IMR-90 (cell line): ENCODE measurements around the gene TSC1. TPM values are rescaled to one million over a fixed set of nuclear protein-coding genes. Genes with fewer than 3 reads are reported as not detected.

ENCODE experiments used
- ATAC-seq: fragments of 200-7000 bp; cut with Tn5 transposase; 2 replicates; pipeline ENCODE4 v1.9.1; 2020; ENCODE audit warnings: low read depth, mild to moderate bottlenecking, moderate library complexity
- BruUV-seq: library from RNA; stranded (reverse); fragments of 400-500 nt; replicated peaks from 2 replicates; lab custom pipeline; 2021; lab: Mats Ljungman, UMichigan
- CTCF ChIA-PET: fragments of 300-600 bp; formaldehyde crosslinking; extraction: SDS; loops from one replicate; lab custom pipeline; 2021; ENCODE audit warnings: antibody characterized with exemption; lab: Yijun Ruan, JAX
- POLR2A ChIA-PET: fragments of 300-600 bp; sonication (Branson Sonifier 250); formaldehyde crosslinking; loops from one replicate; lab custom pipeline; 2022; ENCODE audit warnings: antibody characterized with exemption; ENCODE audit not compliant: unreplicated experiment; lab: Charles Lee
- DNase-seq: peaks from one replicate; pipeline ENCODE4 v3.0.0; 2013
- H2AFZ ChIP-seq: replicated peaks from 2 replicates; pipeline ENCODE3; 2013; ENCODE audit warnings: low read length, mild to moderate bottlenecking; ENCODE audit not compliant: poor library complexity
- H2AK5ac ChIP-seq: 2 replicates; pipeline ENCODE4 v1.6.1; 2013; ENCODE audit warnings: low read depth, low read length, inconsistent platforms
- H2AK9ac ChIP-seq: replicated peaks from 2 replicates; pipeline ENCODE3; 2013; ENCODE audit warnings: mild to moderate bottlenecking, low read depth, low read length, moderate library complexity; ENCODE audit not compliant: poor library complexity
- H2BK120ac ChIP-seq: 2 replicates; pipeline ENCODE4 v1.6.1; 2013; ENCODE audit warnings: low read depth, low read length, inconsistent platforms
- H2BK15ac ChIP-seq: 3 replicates; pipeline ENCODE4 v1.6.1; 2013; ENCODE audit warnings: low read depth, low read length, inconsistent platforms
- H2BK20ac ChIP-seq: 2 replicates; pipeline ENCODE4 v1.6.1; 2013; ENCODE audit warnings: low read depth, mild to moderate bottlenecking, inconsistent platforms, low read length, moderate library complexity
- H2BK5ac ChIP-seq: 2 replicates; pipeline ENCODE4 v1.6.1; 2013; ENCODE audit warnings: mild to moderate bottlenecking, low read depth, low read length, inconsistent platforms; ENCODE audit not compliant: poor library complexity, severe bottlenecking
- H3K14ac ChIP-seq: replicated peaks from 2 replicates; pipeline ENCODE4 v1.6.1; 2013; ENCODE audit warnings: low read depth, low read length, inconsistent platforms
- H3K18ac ChIP-seq: 2 replicates; pipeline ENCODE4 v1.6.1; 2013; ENCODE audit warnings: low read depth, low read length, control low read depth
- H3K23ac ChIP-seq: 2 replicates; pipeline ENCODE4 v1.6.1; 2013; ENCODE audit warnings: low read depth, low read length, inconsistent platforms
- H3K27ac ChIP-seq: 2 replicates; pipeline ENCODE4 v1.5.1; 2013; ENCODE audit warnings: mild to moderate bottlenecking, control low read depth, low read length; ENCODE audit not compliant: insufficient read depth
- H3K27me3 ChIP-seq: 2 replicates; pipeline ENCODE4 v1.6.1; 2013; ENCODE audit warnings: low read length; ENCODE audit not compliant: control insufficient read depth, insufficient read depth
- H3K36me3 ChIP-seq: 2 replicates; pipeline ENCODE4 v1.6.1; 2013; ENCODE audit warnings: low read length, mixed read lengths; ENCODE audit not compliant: control insufficient read depth, insufficient read depth
- H3K4ac ChIP-seq: 2 replicates; pipeline ENCODE4 v1.6.1; 2013; ENCODE audit warnings: low read depth, low read length, inconsistent platforms
- H3K4me1 ChIP-seq: 2 replicates; pipeline ENCODE4 v1.6.1; 2013; ENCODE audit warnings: low read length, mixed read lengths; ENCODE audit not compliant: control insufficient read depth, insufficient read depth
- H3K4me2 ChIP-seq: 2 replicates; pipeline ENCODE4 v1.6.1; 2013; ENCODE audit warnings: low read depth, mild to moderate bottlenecking, control low read depth, low read length, moderate library complexity
- H3K4me3 ChIP-seq: 2 replicates; pipeline ENCODE4 v1.5.1; 2013; ENCODE audit warnings: low read depth, mild to moderate bottlenecking, control low read depth, low read length, moderate library complexity; ENCODE audit not compliant: insufficient read depth
- H3K56ac ChIP-seq: 2 replicates; pipeline ENCODE4 v1.6.1; 2013; ENCODE audit warnings: low read length, inconsistent platforms; ENCODE audit not compliant: insufficient read depth; ENCODE audit errors: extremely low read depth
- H3K79me1 ChIP-seq, 2 experiments: 2 replicates each; pipeline ENCODE4 v1.6.1; 2013; ENCODE audit warnings: low read length in 2 of 2, inconsistent platforms in 1 of 2, low read depth in 1 of 2
- H3K9ac ChIP-seq: 2 replicates; pipeline ENCODE4 v1.6.1; 2013; ENCODE audit warnings: low read depth, low read length, control low read depth
- H3K9me1 ChIP-seq: 2 replicates; pipeline ENCODE4 v1.6.1; 2013; ENCODE audit warnings: low read length, inconsistent platforms; ENCODE audit not compliant: insufficient read depth
- H3K9me3 ChIP-seq: 2 replicates; pipeline ENCODE4 v1.6.1; 2013; ENCODE audit warnings: low read length; ENCODE audit not compliant: control insufficient read depth, insufficient read depth
- H4K20me1 ChIP-seq: 2 replicates; pipeline ENCODE4 v1.6.1; 2013; ENCODE audit warnings: low read length, inconsistent platforms; ENCODE audit not compliant: insufficient read depth
- H4K5ac ChIP-seq: 2 replicates; pipeline ENCODE4 v1.6.1; 2013; ENCODE audit warnings: mild to moderate bottlenecking, low read depth, low read length, control low read depth
- H4K8ac ChIP-seq, 2 experiments: 2 replicates each; pipeline ENCODE4 v1.6.1; 2013; ENCODE audit warnings: low read depth in 2 of 2, low read length in 2 of 2, control low read depth in 1 of 2, inconsistent platforms in 1 of 2
- H4K91ac ChIP-seq: 2 replicates; pipeline ENCODE4 v1.6.1; 2013; ENCODE audit warnings: low read depth, low read length, inconsistent platforms; ENCODE audit not compliant: insufficient read depth
- BHLHE40 ChIP-seq: fragments of 150-350 bp; IDR thresholded peaks from 2 replicates; pipeline ENCODE4 v1.6.1; 2016; ENCODE audit warnings: mild to moderate bottlenecking, low read depth, low read length
- CHD1 ChIP-seq: IDR thresholded peaks from 2 replicates; pipeline ENCODE4 v1.6.1; 2012; ENCODE audit warnings: low read depth, low read length, improper control_type of control experiment
- ELK1 ChIP-seq: fragments of 150-350 bp; IDR thresholded peaks from 2 replicates; pipeline ENCODE4 v1.6.1; 2016; ENCODE audit warnings: low read depth, mild to moderate bottlenecking, low read length, moderate library complexity, borderline replicate concordance
- MAFK ChIP-seq: IDR thresholded peaks from 2 replicates; pipeline ENCODE4 v1.6.1; 2012; ENCODE audit warnings: low read depth, low read length, improper control_type of control experiment
- MXI1 ChIP-seq: IDR thresholded peaks from 2 replicates; pipeline ENCODE4 v1.6.1; 2012; ENCODE audit warnings: low read depth, mild to moderate bottlenecking, low read length, moderate library complexity, borderline replicate concordance
- NFE2L2 ChIP-seq: fragments of 150-350 bp; IDR thresholded peaks from 2 replicates; pipeline ENCODE4 v1.6.1; 2016; ENCODE audit warnings: low read depth, mild to moderate bottlenecking, low read length
- POLR2A ChIP-seq: IDR thresholded peaks from 2 replicates; pipeline ENCODE4 v1.6.1; 2012; ENCODE audit warnings: mild to moderate bottlenecking, low read depth, low read length
- RCOR1 ChIP-seq: IDR thresholded peaks from 2 replicates; pipeline ENCODE4 v1.6.1; 2012; ENCODE audit warnings: mild to moderate bottlenecking, low read length, improper control_type of control experiment; ENCODE audit not compliant: insufficient replicate concordance
- RFX5 ChIP-seq: IDR thresholded peaks from 2 replicates; pipeline ENCODE4 v1.8.0; 2012; ENCODE audit warnings: low read depth, mild to moderate bottlenecking, low read length, moderate library complexity
- SMC3 ChIP-seq: fragments of 150-350 bp; IDR thresholded peaks from 2 replicates; pipeline ENCODE4 v1.6.1; 2016; ENCODE audit warnings: low read depth, mild to moderate bottlenecking, antibody characterized with exemption, low read length, moderate library complexity
- USF2 ChIP-seq: fragments of 150-350 bp; IDR thresholded peaks from 2 replicates; pipeline ENCODE4 v1.6.1; 2017; ENCODE audit warnings: mild to moderate bottlenecking, antibody characterized with exemption, low read length, low read depth
- WGBS, 2 experiments: methylation state at CpG; one replicate each; pipeline versions ENCODE4 v1.1.5 to v1.1.7; 2013; ENCODE audit warnings: missing lambda C conversion rate in 2 of 2; ENCODE audit not compliant: insufficient read length in 1 of 2; ENCODE audit errors: extremely low coverage in 2 of 2; 5-methylcytosine and 5-hydroxymethylcytosine counted together
- dilution Hi-C: fragments of 300-500 bp; cut with HindIII; formaldehyde crosslinking; loops from one replicate; pipeline ENCODE4 v1.14.3; 2018; ENCODE audit warnings: low sequenced_read_pairs; ENCODE audit not compliant: unreplicated experiment
- in situ Hi-C: fragments of 300-500 bp; cut with MboI; formaldehyde crosslinking; loops from 3 replicates; pipeline ENCODE4 v1.14.3; 2019; ENCODE audit warnings: low sequenced_read_pairs, inconsistent platforms, mixed read lengths
- intact Hi-C: fragments of 100-400 bp; cut with micrococcal nuclease; formaldehyde crosslinking; loops from 2 replicates; pipeline ENCODE4 v1.10.0; 2022
- polyA plus RNA-seq, 3 experiments: library from polyadenylated mRNA; depleted of rRNA; stranded (reverse); fragments of >200 nt; gene quantifications; 2 replicates each; pipeline ENCODE4 v1.2.3, GENCODE V29; 2012; ENCODE audit warnings: low replicate concordance in 1 of 3
- total RNA-seq: library from RNA; depleted of rRNA; stranded (reverse); fragments of >200 nt; gene quantifications from 2 replicates; pipeline ENCODE4 v1.2.3, GENCODE V29; 2012

Gene TSC1
- total and polyA plus RNA-seq, 2 of the 4 experiments (the other 2 are of a cell fraction): 25.7 to 56.3 TPM

DNA sequence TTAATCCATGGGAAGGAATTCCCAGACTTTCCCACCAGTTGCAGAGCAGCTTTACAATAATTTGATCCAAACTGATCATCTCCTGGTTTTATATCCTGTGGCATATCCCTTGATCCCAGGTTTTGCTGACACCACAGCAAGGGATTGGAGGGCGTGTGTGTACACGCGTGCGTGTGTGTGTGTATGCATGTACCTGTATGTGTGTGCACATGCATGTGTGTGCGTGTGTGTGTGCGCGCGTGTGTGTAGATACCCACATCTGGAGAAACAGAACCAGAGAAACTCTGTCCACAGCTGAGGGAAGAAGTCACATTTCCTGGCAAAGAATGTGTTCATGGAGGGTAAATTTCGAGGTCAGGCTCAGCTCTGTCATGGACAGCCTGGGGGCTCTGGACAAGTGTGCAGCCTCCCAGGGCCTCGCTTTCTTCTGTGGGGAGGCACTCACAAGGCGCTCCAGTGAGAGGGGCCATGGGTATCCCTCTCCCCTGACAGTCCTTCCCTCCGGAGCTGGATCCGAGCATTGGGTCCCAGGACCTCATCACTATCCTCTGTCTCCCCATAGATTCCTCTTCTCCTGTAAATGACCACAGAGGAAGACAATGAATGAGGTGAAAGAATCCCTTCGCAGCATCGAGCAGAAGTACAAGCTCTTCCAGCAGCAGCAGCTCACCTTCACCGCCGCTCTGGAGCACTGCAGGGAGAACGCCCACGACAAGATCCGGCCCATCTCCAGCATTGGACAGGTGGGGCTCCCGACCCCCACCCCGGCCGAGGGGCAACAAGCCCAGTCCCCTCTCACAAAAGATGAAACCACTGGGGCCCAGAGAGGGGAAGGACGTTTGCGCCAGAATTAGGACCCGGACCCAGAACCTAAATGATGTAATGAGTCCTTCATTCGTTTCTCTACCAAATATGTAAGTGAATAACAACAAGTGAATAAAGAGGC, 60.8 kb downstream of the TSC1 start:
- H2AK9ac ChIP-seq: no peak overlapping the region
- H3K4me2 ChIP-seq: no peak overlapping the region
- intact Hi-C loops: no loop called here
- no peaks in the 10 kb centered on the region for H3K9me3 ChIP-seq
- H2BK5ac ChIP-seq: no peak overlapping the region
- CTCF ChIA-PET: interaction anchor here (0.5 kb wide), 1 partner anchor 33 kb away, joined by 5 read pairs; no protein-coding TSS in a partner anchor
- H4K5ac ChIP-seq: no peak overlapping the region
- H3K79me1 ChIP-seq: no peaks in the 10 kb centered on the region
- H3K4me3 ChIP-seq: no peak overlapping the region
- H3K23ac ChIP-seq: no peak overlapping the region
- no peaks in the 10 kb centered on the region for H3K27me3 ChIP-seq
- dilution Hi-C loops: no loop called here
- H2AFZ ChIP-seq: no peak overlapping the region
- no peak overlapping the region for H3K56ac ChIP-seq
- H3K9ac ChIP-seq: no peak overlapping the region
- H2BK20ac ChIP-seq: no peak overlapping the region
- no peaks in the 10 kb centered on the region for H3K36me3 ChIP-seq
- in situ Hi-C loops: no loop called here
- H2BK15ac ChIP-seq: no peak overlapping the region
- POLR2A ChIA-PET: no interaction called here
- TF ChIP-seq RCOR1 (no peak), MAFK (no peak), RFX5 (no peak), POLR2A (no peak), NFE2L2 (no peak), USF2 (no peak), CHD1 (no peak), MXI1 (no peak), ELK1 (no peak), SMC3 (no peak), BHLHE40 (no peak)
- DNase-seq: no peak
- no peak overlapping the region for H3K4ac ChIP-seq
- no peak for ATAC-seq
- WGBS, 2 experiments: 92% methylated on average over 9 of the region's 27 CpGs; no CpG with 5 or more reads in 1 of the 2 experiments
- H3K18ac ChIP-seq: no peak overlapping the region
- no peak overlapping the region for H2AK5ac ChIP-seq
- no peaks in the 10 kb centered on the region for H3K9me1 ChIP-seq
- no TSS peak for BruUV-seq
- H4K91ac ChIP-seq: no peak overlapping the region
- H3K27ac ChIP-seq: no peak overlapping the region
- no peaks in the 10 kb centered on the region for H4K20me1 ChIP-seq
- H4K8ac ChIP-seq: no peak overlapping the region
- no peak overlapping the region for H3K14ac ChIP-seq
- H3K4me1 ChIP-seq: no peaks in the 10 kb centered on the region
- H2BK120ac ChIP-seq: no peak overlapping the region
